Lower leg skin (tissue), 3 donors: ENCODE measurements around the gene GCC1.

ENCODE experiments used
- POLR2A ChIP-seq, 2 donors: fragments of 450-650 bp; IDR thresholded peaks; one replicate each; pipeline ENCODE4 v1.6.1; 2016 to 2017; ENCODE audit warnings: antibody characterized with exemption in 2 of 2, mild to moderate bottlenecking in 1 of 2, moderate library complexity in 1 of 2
- TF ChIP-seq, protein P1 (sequence below), 3 donors: fragments of 450-650 bp; IDR thresholded peaks; one replicate each; pipeline ENCODE4 v1.5.1; 2016; ENCODE audit warnings: antibody characterized with exemption in 3 of 3, mild to moderate bottlenecking in 3 of 3, moderate library complexity in 2 of 3

DNA sequence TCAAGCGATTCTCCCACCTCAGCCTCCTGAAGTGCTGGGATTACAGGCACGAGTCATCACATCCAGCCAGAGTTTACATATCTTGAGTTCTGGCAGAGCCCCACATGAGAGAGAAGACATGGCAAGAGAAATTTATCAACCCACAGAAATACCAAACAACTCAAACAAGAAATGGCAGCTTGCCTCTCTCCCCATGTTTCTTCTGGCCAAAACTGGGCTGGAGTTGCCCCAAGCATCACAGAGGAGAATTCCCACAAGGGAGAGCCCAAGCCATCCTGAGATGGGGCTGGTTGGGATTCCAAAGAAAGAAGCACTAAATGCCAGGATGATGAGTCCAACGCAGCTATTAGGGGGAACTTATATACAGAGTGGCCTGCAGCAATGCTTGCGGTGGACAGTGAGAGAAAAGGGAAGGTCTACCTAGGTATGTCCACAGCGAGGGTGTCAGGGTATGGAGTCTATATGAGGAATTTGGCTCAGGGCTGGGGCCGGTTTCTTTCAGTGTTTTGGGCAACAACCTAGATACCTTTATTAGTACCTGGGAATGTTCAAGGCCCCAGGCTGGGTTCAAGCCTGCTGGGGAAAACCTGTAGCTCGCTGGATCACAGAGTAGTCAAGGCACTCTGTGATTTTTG lies 47.0 kb upstream of the GCC1 start:
- TF ChIP-seq, protein P1, sequence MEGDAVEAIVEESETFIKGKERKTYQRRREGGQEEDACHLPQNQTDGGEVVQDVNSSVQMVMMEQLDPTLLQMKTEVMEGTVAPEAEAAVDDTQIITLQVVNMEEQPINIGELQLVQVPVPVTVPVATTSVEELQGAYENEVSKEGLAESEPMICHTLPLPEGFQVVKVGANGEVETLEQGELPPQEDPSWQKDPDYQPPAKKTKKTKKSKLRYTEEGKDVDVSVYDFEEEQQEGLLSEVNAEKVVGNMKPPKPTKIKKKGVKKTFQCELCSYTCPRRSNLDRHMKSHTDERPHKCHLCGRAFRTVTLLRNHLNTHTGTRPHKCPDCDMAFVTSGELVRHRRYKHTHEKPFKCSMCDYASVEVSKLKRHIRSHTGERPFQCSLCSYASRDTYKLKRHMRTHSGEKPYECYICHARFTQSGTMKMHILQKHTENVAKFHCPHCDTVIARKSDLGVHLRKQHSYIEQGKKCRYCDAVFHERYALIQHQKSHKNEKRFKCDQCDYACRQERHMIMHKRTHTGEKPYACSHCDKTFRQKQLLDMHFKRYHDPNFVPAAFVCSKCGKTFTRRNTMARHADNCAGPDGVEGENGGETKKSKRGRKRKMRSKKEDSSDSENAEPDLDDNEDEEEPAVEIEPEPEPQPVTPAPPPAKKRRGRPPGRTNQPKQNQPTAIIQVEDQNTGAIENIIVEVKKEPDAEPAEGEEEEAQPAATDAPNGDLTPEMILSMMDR (IDR thresholded peaks at IDR 0.05): no peak
- TF ChIP-seq POLR2A (IDR thresholded peaks at IDR 0.05): no peak
